Measurements from ENCODE around the gene TUB. TPM values are rescaled to one million over a fixed set of nuclear protein-coding genes. Genes with fewer than 3 reads are reported as not detected.

TUB gene
- total RNA-seq, 1 experiment from 2014 or later, result not detected

DNA sequence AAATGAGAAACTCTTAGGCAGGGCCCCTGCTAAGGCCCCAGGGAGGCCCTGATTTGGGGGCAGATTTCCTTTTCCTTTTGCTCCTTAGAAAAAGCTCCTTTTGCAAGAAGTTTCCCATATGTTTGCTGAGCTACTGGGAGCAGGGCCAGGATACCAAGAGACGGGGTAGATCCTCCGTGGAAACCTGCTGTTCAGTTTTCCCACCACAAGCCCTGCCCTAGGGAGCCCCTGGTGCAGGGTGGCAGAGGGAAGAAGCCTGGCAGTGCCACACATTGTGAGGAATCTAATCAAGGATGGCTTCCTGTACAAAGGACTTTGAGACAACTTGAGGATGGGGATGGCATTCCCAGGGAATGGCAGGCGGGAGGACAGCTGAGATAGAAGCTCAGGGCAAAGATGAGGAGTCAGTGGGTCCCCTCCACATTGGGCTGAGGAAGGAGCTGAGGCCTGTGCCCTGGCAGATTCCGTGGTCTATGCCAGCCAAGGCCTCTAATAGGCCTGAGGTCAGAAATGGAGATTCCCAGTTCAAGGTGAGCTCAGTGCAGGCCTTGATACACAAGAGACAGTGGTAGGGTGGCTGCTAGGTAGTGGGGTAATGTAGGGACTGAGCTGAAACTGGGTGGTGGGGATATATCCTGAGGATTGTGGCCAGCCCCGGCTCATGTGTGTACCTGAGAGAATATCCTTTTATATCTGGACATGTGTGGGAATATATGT is 15.0 kb downstream of the TUB start:
- H2AFZ ChIP-seq, result no peak overlapping the region
- CTCF ChIA-PET, result interaction anchor here (0.5 to 0.6 kb wide), 2 partner anchors 37 to 90 kb away, joined by 3 to 5 read pairs; no protein-coding TSS in a partner anchor
- no peaks in the 10 kb centered on the region for H3K9me2 ChIP-seq (ENCODE audit: insufficient read depth)
- intact Hi-C loops (cut with micrococcal nuclease; ENCODE audit: unreplicated experiment), result no loop called here
- no peak overlapping the region for H3K27ac ChIP-seq
- no peaks in the 10 kb centered on the region for H3K4me1 ChIP-seq (replicated peaks; ENCODE audit: insufficient read depth)
- no peaks in the 10 kb centered on the region for H3K27me3 ChIP-seq (ENCODE audit: insufficient read depth, low read depth)
- POLR2A ChIA-PET (ENCODE audit: unreplicated experiment), result no interaction called here
- no peaks in the 10 kb centered on the region for H3F3A ChIP-seq (ENCODE audit: insufficient read depth, low read depth)
- H3K79me2 ChIP-seq (ENCODE audit: low read depth), result no peaks in the 10 kb centered on the region
- no TSS peak for BruUV-seq (replicated peaks)
- DNase-seq, result no peak
- H4K20me1 ChIP-seq (ENCODE audit: insufficient read depth), result no peaks in the 10 kb centered on the region
- TF ChIP-seq, protein P1, sequence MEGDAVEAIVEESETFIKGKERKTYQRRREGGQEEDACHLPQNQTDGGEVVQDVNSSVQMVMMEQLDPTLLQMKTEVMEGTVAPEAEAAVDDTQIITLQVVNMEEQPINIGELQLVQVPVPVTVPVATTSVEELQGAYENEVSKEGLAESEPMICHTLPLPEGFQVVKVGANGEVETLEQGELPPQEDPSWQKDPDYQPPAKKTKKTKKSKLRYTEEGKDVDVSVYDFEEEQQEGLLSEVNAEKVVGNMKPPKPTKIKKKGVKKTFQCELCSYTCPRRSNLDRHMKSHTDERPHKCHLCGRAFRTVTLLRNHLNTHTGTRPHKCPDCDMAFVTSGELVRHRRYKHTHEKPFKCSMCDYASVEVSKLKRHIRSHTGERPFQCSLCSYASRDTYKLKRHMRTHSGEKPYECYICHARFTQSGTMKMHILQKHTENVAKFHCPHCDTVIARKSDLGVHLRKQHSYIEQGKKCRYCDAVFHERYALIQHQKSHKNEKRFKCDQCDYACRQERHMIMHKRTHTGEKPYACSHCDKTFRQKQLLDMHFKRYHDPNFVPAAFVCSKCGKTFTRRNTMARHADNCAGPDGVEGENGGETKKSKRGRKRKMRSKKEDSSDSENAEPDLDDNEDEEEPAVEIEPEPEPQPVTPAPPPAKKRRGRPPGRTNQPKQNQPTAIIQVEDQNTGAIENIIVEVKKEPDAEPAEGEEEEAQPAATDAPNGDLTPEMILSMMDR (conservative IDR thresholded peaks at IDR 0.05), result no peak
- no peak for TF ChIP-seq EZH2 (IDR thresholded peaks at IDR 0.05; ENCODE audit: low read depth)
- H3K4me3 ChIP-seq, result no peak overlapping the region
- H3K36me3 ChIP-seq (ENCODE audit: low read depth), result no peaks in the 10 kb centered on the region
- H3K9me3 ChIP-seq (ENCODE audit: insufficient read depth, low read depth), result no peaks in the 10 kb centered on the region
- no peak overlapping the region for H3K4me2 ChIP-seq

DNA sequence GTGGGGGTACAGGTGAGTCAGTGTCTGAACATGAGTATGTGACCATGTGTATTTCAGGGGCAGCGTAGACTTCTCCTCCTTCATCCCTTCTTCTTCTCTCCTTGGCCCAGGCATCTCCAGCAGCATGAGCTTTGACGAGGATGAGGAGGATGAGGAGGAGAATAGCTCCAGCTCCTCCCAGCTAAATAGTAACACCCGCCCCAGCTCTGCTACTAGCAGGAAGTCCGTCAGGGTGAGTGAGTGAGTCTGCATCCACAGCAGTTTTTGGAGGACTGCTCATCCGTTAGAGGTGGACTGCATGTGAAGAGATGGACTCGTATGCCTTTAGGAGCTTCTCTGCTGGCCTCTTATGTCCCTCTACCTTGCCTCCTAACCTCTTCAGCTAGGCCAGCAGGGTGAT is 15.6 kb downstream of the TUB start:
- Histone ChIP-seq H3K79me2 (ENCODE audit: low read depth) (no peaks in the 10 kb centered on the region), H3K4me3 (no peak overlapping the region), H3K36me3 (ENCODE audit: low read depth) (no peaks in the 10 kb centered on the region), H3K27ac (no peak overlapping the region), H3K9me3 (ENCODE audit: insufficient read depth, low read depth) (no peaks in the 10 kb centered on the region), H3K9me2 (ENCODE audit: insufficient read depth) (no peaks in the 10 kb centered on the region), H3K4me1 (replicated peaks; ENCODE audit: insufficient read depth) (no peaks in the 10 kb centered on the region), H3K27me3 (ENCODE audit: insufficient read depth, low read depth) (no peaks in the 10 kb centered on the region), H3F3A (ENCODE audit: insufficient read depth, low read depth) (no peaks in the 10 kb centered on the region), H2AFZ (no peak overlapping the region), H3K4me2 (no peak overlapping the region), H4K20me1 (ENCODE audit: insufficient read depth) (no peaks in the 10 kb centered on the region)
- TF ChIP-seq, protein P1 (conservative IDR thresholded peaks at IDR 0.05), result no peak
- no peak for TF ChIP-seq EZH2 (IDR thresholded peaks at IDR 0.05; ENCODE audit: low read depth)
- ChIA-PET POLR2A (ENCODE audit: unreplicated experiment) (no interaction called here), CTCF (interaction anchor here (0.6 kb wide), 1 partner anchor 38 kb away, joined by 3 read pairs; no protein-coding TSS in a partner anchor)
- intact Hi-C loops (cut with micrococcal nuclease; ENCODE audit: unreplicated experiment), result no loop called here
- no peak for DNase-seq
- BruUV-seq (replicated peaks), result no TSS peak

DNA sequence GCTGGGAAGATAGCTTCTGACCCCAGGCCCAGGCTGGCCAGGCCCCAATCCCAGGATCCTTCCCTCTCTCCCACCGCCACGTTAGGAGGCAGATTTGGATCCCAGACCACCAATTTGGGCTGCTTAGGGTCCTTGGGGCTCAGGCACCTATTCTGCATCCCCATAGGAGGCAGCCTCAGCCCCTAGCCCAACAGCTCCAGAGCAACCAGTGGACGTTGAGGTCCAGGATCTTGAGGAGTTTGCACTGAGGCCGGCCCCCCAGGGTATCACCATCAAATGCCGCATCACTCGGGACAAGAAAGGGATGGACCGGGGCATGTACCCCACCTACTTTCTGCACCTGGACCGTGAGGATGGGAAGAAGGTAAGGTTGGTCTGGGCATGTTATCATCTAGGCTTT is 16.1 kb downstream of the TUB start:
- Histone ChIP-seq H3K4me1 (replicated peaks; ENCODE audit: insufficient read depth) (no peaks in the 10 kb centered on the region), H3K4me3 (no peak overlapping the region), H3K4me2 (no peak overlapping the region), H3K27me3 (ENCODE audit: insufficient read depth, low read depth) (no peaks in the 10 kb centered on the region), H3K36me3 (ENCODE audit: low read depth) (no peaks in the 10 kb centered on the region), H3K9me3 (ENCODE audit: insufficient read depth, low read depth) (no peaks in the 10 kb centered on the region), H4K20me1 (ENCODE audit: insufficient read depth) (no peaks in the 10 kb centered on the region), H3K79me2 (ENCODE audit: low read depth) (no peaks in the 10 kb centered on the region), H3K9me2 (ENCODE audit: insufficient read depth) (no peaks in the 10 kb centered on the region), H3K27ac (no peak overlapping the region), H3F3A (ENCODE audit: insufficient read depth, low read depth) (no peaks in the 10 kb centered on the region), H2AFZ (no peak overlapping the region)
- TF ChIP-seq, protein P1 (conservative IDR thresholded peaks at IDR 0.05), result no peak
- TF ChIP-seq EZH2 (IDR thresholded peaks at IDR 0.05; ENCODE audit: low read depth), result no peak
- intact Hi-C loops (cut with micrococcal nuclease; ENCODE audit: unreplicated experiment), result no loop called here
- CTCF ChIA-PET, result no interaction called here
- POLR2A ChIA-PET (ENCODE audit: unreplicated experiment), result no interaction called here
- no TSS peak for BruUV-seq (replicated peaks)
- DNase-seq, result no peak
